T47D (cell line): Measurements from ENCODE around the gene FAM110D.
A peak's percentile ranks its signal among the peaks of the same experiment; 100 is the strongest.

Experiments
- DNase-seq, 2 experiments: peaks; one replicate each; pipeline versions ENCODE4 v3.0.0 to v3.0.0-alpha.2; 2011 to 2012; ENCODE audit warnings: low read depth in 1 of 2, low spot score in 1 of 2
- JUND ChIP-seq: IDR thresholded peaks from 2 replicates; pipeline ENCODE4 v1.6.1; 2012; ENCODE audit warnings: low read depth
- in situ Hi-C: cut with HindIII; loops from 2 replicates; pipeline ENCODE4 v1.10.0; 2016; ENCODE audit warnings: low sequenced_read_pairs, low pct_unique_long_range_greater_than_20kb

The FAM110D gene

DNA sequence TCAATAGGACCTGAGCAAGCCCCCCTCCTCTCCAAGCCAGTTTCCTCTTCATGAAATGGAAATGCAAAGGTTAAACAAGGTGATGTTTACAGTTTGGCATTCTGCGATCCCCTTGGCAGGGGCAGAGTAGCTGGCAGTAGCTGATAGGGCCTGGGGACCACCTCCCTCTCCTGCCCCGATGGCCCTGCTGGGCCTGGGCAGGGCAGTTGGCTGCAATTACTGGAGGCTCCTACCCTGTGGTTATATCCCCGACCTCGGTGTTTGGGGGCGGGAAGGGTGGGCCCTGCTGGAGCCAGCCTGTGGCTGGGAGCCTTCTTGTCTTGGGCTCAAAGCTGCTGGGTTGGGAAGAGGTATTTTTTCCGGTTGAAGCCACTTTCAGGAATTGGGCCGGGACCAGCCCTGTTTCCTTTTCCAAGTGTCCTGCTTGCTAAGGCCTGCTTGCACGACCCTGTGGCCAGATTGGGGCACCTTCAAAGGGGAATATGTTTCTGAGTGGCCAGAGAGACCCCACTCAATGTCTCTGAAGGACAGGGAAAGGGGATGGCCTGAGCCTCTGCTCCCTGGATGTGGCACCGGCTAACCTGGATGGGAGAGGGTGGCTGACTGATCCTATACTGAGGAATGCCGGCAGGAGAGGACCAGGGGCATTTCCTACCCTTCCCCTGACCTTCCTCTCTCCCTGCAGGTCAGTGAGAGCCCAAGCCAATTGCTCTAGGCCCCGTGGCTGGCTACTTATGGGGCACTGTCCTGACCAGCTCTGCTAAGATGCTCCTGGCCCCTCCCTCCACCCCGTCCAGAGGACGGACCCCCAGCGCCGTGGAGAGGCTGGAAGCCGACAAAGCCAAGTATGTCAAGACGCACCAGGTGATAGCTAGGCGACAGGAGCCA, 1.9 kb downstream of the FAM110D start:
- in situ Hi-C loops = no loop called here
- TF ChIP-seq JUND = no peak
- DNase-seq = no peak

DNA sequence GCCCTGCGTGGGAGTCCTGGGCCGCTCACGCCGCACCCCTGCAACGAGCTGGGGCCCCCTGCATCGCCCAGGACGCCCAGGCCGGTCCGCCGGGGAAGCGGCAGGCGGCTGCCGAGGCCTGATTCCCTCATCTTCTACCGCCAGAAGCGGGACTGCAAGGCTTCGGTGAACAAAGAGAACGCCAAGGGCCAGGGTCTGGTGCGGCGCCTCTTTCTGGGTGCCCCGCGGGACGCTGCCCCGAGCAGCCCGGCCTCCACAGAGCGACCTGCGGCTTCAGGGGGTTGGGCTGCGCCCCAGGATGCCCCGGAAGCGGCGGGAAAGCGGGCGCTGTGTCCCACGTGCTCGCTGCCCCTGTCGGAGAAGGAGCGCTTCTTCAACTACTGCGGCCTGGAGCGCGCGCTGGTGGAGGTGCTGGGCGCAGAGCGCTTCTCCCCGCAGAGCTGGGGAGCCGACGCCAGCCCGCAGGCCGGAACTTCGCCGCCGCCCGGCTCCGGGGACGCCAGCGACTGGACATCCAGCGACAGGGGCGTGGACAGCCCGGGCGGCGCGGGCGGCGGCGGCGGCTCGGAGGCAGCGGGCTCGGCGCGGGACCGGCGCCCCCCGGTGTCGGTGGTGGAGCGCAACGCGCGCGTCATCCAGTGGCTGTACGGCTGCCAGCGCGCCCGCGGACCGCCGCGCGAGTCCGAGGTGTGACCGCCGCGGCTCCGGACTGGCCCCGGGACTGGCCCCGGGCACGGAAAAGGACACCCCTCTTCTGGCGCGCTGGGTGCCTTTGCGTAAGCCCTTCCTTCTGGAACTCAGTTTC, 2.7 kb downstream of the FAM110D start:
- TF ChIP-seq JUND = no peak
- DNase-seq = peak; percentile 57 to 72
- in situ Hi-C loops = no loop called here

DNA sequence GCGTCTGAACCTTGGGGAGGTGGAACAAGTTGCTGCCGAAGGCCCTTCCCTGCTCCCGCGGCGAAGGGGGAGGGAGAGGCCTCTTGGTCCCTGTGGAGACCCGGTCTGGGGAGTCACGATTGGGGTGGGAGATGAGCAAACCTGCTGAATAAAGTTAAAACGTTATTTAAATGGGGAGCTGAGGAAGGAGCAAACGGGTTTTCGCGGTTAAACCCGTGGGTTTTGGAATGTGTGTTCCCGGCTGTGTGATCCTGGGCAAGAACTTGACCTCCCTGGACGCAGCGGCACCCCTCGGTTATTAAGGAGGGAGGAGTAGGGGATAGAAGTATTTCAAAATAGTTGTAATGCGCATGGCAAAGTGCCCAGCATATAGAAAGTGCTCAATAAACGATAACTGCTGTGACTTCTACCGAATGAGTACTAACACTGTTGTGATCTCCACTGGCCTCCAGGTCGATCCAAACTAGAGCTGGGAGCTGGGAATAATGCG, 3.4 kb downstream of the FAM110D start:
- in situ Hi-C loops = no loop called here
- no peak for TF ChIP-seq JUND
- DNase-seq = no peak

DNA sequence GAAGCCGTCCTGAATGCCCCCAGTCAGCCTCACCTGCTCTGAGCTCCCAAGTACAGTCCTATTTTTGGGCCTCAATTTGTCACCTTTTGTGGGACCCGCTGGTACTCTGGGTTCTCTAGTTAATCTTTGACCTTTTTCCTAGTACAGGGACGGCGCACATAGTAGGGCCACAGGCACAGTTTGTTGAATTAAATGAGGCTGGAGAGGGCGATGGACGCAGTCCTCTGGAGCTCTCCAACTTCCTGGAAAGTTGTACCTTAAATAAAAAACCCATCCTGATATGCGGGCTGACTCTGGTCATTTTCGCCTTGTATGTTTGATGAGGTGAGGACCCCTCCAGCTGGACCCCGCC, 4.8 kb downstream of the FAM110D start:
- no peak for DNase-seq
- TF ChIP-seq JUND = no peak
- in situ Hi-C loops = no loop called here

DNA sequence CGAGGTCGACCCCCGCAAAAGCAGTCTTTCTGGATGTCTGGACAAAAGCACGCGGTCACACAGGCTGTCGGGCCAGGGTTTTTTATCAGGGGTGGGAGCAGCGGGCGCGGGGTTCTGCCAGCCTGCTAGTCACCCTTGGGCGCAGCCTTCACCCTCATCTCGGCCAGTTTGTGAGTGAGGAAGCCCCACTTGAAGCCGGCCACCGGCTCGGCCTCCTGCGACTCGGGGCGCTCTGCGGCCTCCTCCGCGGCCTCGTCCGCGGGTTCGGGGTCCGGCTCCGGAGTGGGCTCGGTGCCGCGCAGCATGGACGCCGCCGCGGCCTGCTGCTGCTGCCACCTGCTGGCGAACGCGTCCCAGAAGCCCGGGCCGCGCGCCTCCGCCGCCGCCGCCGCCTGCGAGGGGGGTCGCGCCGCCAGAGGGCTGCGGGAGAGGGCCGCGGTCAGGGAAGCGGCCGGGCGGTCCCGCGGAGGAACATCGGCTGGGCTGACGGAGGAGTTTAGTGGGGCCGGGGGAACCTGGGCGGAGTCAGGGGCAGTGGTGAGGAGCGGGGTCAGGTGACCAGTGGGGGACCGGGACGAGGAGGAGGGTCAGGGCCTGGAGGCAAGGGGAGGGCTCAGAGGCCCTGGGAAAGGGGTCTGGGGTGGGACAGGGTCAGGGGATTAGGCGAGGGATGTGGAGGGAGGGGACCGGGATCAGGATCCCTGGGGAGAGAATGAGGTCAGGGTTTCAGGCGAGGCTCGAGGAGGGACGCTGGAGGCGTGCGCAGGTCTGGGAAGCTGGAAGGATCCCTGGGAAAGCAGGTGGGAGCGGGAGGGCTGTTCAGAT, 5.4 kb downstream of the FAM110D start:
- in situ Hi-C loops = no loop called here
- peak in 1 of 2 experiments; percentile 53 for DNase-seq
- no peak for TF ChIP-seq JUND

DNA sequence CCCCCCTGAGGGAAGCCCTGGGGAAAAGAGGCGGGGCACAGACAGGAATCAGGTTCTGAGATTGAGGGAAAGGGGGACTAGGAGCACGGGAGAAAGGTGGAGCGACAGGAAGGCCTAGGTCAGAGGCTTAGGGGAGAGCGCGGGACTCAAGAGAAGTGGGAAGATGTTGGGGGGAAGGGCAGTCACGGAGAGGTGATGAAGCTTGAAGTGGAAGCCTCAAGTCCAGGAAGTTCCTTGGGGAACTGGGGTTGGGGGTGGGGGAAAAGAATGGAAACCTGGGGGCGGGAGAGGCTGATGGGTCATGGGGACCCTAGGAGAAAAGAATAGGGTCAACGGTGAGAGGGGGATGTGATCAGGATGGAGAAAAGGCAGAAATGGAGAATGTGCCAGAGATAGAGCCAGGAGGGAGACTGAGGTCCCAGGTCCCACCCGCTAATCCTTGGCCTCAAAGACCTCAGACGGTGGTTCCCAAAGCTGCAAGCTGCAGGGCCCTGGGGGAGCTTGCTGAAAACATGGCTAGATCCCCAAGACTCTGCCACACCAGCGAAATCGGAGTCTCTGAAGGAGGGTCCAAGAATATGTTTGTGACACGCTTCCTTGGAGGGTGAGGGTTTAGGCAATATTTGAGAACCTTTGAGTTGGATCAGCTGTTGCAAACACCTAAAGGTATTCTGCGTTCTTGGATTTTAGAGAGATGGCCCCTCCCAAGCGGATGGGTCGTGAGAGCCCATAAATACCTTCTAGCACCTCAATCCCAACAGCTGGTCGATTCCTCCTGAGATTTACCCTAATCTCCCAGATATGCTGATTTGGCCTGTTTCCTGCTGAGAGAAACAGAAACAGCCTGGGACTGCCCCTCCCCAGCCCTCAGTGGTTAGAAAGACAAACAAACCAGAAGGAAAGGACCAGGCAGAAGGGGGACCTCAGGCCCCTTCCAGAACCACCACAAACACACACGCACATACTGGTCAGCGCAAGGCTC, 6.3 kb downstream of the FAM110D start:
- no peak for DNase-seq
- no peak for TF ChIP-seq JUND
- in situ Hi-C loops = no loop called here

DNA sequence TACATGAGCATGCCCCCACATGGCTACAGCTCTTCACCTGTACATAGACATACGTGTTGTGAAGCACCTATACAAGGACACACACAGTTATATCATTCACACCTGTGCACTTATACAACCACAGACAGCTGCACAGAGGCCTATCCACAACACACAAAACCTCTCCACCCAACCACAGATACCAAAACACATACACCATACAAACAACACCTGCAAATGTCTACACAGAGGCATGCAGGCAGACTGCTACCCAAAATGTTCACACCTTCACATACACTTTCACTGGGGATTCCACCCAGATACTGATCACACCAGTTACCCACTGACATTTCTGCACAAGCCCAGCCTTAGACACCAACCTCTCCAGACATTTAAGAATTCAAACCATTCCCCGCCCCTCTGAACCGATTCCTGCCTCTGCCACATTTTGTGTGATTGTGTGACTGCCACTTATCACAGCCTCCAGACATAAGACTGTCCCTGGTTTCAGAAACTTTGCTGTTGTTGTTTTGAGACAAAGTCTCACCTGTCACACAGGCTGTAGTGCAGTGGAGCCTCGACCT, 7.9 kb downstream of the FAM110D start:
- in situ Hi-C loops = no loop called here
- TF ChIP-seq JUND = no peak

DNA sequence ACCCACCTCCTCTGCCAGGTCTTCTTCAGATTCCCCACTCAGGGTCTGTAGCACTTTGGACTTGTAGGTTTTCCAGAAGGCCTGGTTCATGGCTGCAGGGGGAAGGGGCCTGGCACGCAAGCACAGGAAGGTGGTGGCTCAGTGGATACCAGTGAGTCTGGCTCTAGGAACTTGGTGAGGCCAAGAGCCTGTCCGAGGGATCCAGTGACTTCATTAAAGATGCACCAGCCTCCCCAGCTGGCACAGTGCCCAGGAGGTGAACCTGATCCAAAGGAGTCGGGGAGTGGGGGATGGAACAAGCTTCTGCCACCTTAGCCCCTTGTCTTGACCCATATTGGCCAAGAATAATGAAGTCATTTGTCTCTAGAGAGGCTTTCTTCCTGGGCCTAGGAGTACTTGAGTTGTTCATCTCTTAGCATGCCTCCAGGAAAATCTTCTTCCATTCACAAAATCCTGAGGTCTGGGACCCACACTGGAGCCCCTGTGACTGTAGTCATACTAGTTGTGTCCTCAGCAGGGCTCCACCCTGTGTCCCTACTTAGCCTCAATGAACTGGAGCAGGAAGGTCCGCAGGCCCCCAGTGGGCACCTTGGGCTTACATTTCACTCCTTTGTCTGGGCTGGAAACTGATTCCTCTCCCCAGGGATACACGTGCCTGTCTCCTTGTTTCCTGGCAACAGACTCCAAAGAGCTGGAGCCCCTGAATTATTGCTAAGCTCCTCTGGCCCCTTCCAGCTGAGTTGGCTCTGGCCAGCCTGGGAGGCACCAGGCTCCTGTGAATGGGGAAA, 9.7 kb downstream of the FAM110D start, which contains the start of gene C1orf232:
Gene C1orf232, minus strand, starts transcription at position 554 of the 788 bp plus-strand sequence. Its CDS starts 464 bp downstream, at position 90.
- no peak for DNase-seq
- in situ Hi-C loops = no loop called here
- no peak for TF ChIP-seq JUND

More for the DNA sequence above, 7.9 kb downstream of the FAM110D start:
- no peak for DNase-seq

DNA sequence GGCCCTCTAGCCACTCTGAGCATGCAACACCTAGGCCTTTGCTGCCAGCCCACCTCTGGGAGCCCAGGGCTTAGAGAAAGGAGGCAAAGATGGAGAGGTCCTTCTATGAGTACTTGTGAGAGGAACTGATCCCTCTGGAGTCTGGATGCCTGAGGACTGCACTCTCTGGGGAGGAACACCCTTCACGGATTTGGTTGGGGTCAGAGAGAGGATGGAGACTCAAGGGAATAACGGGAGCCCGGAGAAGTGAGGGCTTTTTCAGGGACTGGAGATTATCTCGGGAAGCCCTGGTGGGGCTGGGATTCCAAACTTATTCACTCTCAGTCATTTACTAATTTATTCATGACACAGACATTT, 10.3 kb downstream of the FAM110D start:
- DNase-seq = no peak
- no peak for TF ChIP-seq JUND
- in situ Hi-C loops = no loop called here

DNA sequence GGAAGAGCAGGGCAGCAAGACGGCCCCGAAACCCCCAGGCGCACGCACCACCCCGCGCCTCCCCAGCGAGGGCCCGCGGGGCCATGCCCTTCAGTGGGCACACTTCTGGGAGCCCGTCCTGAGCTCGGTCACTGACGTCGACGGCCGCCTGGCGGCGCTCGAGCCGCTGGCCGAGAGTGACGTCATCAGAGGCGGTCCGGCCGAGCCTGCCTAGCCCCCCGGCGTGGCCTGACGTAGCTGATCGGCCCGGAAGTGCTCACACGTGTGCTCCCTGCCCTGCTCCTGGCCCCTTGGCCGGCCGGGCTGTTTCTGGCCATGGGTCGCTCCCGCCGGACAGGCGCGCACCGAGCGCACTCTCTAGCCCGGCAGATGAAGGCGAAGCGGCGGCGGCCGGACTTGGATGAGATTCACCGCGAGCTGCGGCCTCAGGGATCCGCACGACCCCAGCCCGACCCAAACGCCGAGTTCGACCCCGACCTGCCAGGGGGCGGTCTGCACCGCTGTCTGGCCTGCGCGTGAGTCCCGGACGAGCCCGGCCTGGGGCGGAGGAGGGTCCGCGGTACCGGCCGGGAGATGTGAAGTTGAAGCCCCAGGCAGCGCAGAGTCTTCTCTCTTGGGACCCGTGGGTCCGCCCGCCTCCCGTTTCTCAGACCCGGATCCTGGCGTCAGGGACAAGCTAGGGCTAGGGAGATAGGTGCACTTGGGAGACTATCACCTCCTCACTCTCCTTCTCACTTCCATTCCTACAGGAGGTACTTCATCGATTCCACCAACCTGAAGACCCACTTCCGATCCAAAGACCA, 11.0 kb downstream of the FAM110D start, which contains the start of gene ZNF593:
Gene ZNF593, plus strand, starts transcription at position 240 of the 803 bp plus-strand sequence. Its CDS starts 76 bp downstream, at position 316.
- in situ Hi-C loops = no loop called here
- TF ChIP-seq JUND = no peak

More for the DNA sequence above, 11.0 kb downstream of the FAM110D start, which contains the start of gene ZNF593:
- peak; percentile 88 to 89 for DNase-seq
